GM21515 (cell line): ENCODE data around the gene MAT2B.
"Not testable (repeated sequence)": the region's sequence is repeated elsewhere in the genome, so short reads cannot be mapped to it uniquely, and the experiment has no call there.

ENCODE experiments used
- ATAC-seq: cut with Tn5 transposase; IDR thresholded peaks from one replicate; pipeline ENCODE4 v1.9.1; 2021; ENCODE audit not compliant: unreplicated experiment

Gene MAT2B

GRCh38 chr5:163503106-163504078, 2.0 kb upstream of the MAT2B start:
- no peak for ATAC-seq

GRCh38 chr5:163504079-163504931, 1.1 kb upstream of the MAT2B start:
- no peak for ATAC-seq

GRCh38 chr5:163505049-163505367, 411 bp upstream of the MAT2B start:
- ATAC-seq = no peak

GRCh38 chr5:163506095-163506457, 657 bp downstream of the MAT2B start:
- ATAC-seq = peak; percentile 11

- no peak for ATAC-seq
These were observed 1.3 kb downstream of the MAT2B start for GRCh38 chr5:163506726-163507125.

- ATAC-seq = no peak
These were observed 3.3 kb downstream of the MAT2B start for GRCh38 chr5:163508753-163509152.

- ATAC-seq = no peak
These were observed 4.0 kb downstream of the MAT2B start for GRCh38 chr5:163509291-163509951.

- ATAC-seq = no peak
These were observed 7.1 kb downstream of the MAT2B start for GRCh38 chr5:163512526-163512925.

- no peak for ATAC-seq
These were observed 19.7 kb downstream of the MAT2B start for GRCh38 chr5:163525096-163525495.

- no peak for ATAC-seq
These were observed 24.3 kb downstream of the MAT2B start for GRCh38 chr5:163529698-163530097.

- ATAC-seq = no peak
These were observed 25.9 kb downstream of the MAT2B start for GRCh38 chr5:163531272-163531671.

- no peak for ATAC-seq
These were observed 27.0 kb downstream of the MAT2B start for GRCh38 chr5:163532171-163533084.

GRCh38 chr5:163533223-163533622, 27.8 kb downstream of the MAT2B start:
- no peak for ATAC-seq

- no peak for ATAC-seq
These were observed 29.2 kb downstream of the MAT2B start for GRCh38 chr5:163534492-163535094.

GRCh38 chr5:163535290-163535689, 29.9 kb downstream of the MAT2B start:
- no peak for ATAC-seq

- ATAC-seq = not testable (repeated sequence)
These were observed 31.0 kb downstream of the MAT2B start for GRCh38 chr5:163536442-163536841.

- ATAC-seq = no peak
These were observed 35.3 kb downstream of the MAT2B start for GRCh38 chr5:163540696-163541095.

- no peak for ATAC-seq
These were observed 37.4 kb downstream of the MAT2B start for GRCh38 chr5:163542771-163543170.

- ATAC-seq = no peak
These were observed 38.6 kb downstream of the MAT2B start for GRCh38 chr5:163544041-163544440.

- no peak for ATAC-seq
These were observed 39.4 kb downstream of the MAT2B start for GRCh38 chr5:163544836-163545235.
